GM23248 (cell line): ENCODE results near the gene MIEN1. TPM values are rescaled to one million over a fixed set of nuclear protein-coding genes. Genes with fewer than 3 reads are reported as not detected.
A peak's percentile ranks its signal among the peaks of the same experiment; 100 is the strongest.

Experiments
- DNase-seq: peaks from one replicate; pipeline ENCODE4 v3.0.0-alpha.2; 2015
- H2AFZ ChIP-seq: fragments of 200-600 bp; sonication (generic); 2 replicates; pipeline ENCODE4 v1.6.1; 2016; ENCODE audit warnings: antibody characterized with exemption
- H3F3A ChIP-seq: fragments of 200-600 bp; sonication (generic); 2 replicates; pipeline ENCODE4 v1.6.1; 2016; ENCODE audit warnings: mild to moderate bottlenecking, antibody characterized with exemption, mixed run types; ENCODE audit not compliant: insufficient read depth
- H3K27ac ChIP-seq: fragments of 200-600 bp; sonication (generic); 2 replicates; pipeline ENCODE4 v1.5.1; 2016; ENCODE audit warnings: mild to moderate bottlenecking
- H3K27me3 ChIP-seq: fragments of 200-600 bp; sonication (generic); replicated peaks from 2 replicates; pipeline ENCODE4 v1.6.1; 2016; ENCODE audit warnings: mild to moderate bottlenecking; ENCODE audit not compliant: insufficient read depth
- H3K36me3 ChIP-seq: fragments of 200-600 bp; sonication (generic); 2 replicates; pipeline ENCODE4 v1.6.1; 2016; ENCODE audit warnings: low read depth, mild to moderate bottlenecking
- H3K4me1 ChIP-seq: fragments of 200-600 bp; sonication (generic); 2 replicates; pipeline ENCODE4 v1.6.1; 2016; ENCODE audit warnings: mild to moderate bottlenecking; ENCODE audit not compliant: insufficient read depth
- H3K4me2 ChIP-seq: fragments of 200-600 bp; sonication (generic); one replicate; pipeline ENCODE4 v1.6.1; 2016; ENCODE audit warnings: mild to moderate bottlenecking; ENCODE audit not compliant: unreplicated experiment
- H3K4me3 ChIP-seq: fragments of 200-600 bp; sonication (generic); 2 replicates; pipeline ENCODE4 v1.5.1; 2016; ENCODE audit warnings: mild to moderate bottlenecking
- H3K79me2 ChIP-seq: fragments of 200-600 bp; sonication (generic); 2 replicates; pipeline ENCODE4 v1.6.1; 2016; ENCODE audit warnings: mild to moderate bottlenecking; ENCODE audit not compliant: insufficient read depth
- H3K9ac ChIP-seq: fragments of 200-600 bp; sonication (generic); 2 replicates; pipeline ENCODE4 v1.6.1; 2016; ENCODE audit warnings: mild to moderate bottlenecking
- H3K9me2 ChIP-seq: fragments of 200-600 bp; sonication (generic); 2 replicates; pipeline ENCODE4 v1.6.1; 2016; ENCODE audit warnings: mixed run types, mild to moderate bottlenecking, moderate library complexity; ENCODE audit not compliant: insufficient read depth
- H3K9me3 ChIP-seq: fragments of 200-600 bp; sonication (generic); one replicate; pipeline ENCODE4 v1.6.1; 2017; ENCODE audit warnings: low read depth
- H4K20me1 ChIP-seq: fragments of 200-600 bp; sonication (generic); 2 replicates; pipeline ENCODE4 v1.6.0; 2016; ENCODE audit not compliant: insufficient read depth
- EZH2 ChIP-seq: fragments of 200-600 bp; sonication (generic); IDR thresholded peaks from 2 replicates; pipeline ENCODE4 v1.6.1; 2018; ENCODE audit warnings: antibody characterized with exemption, mild to moderate bottlenecking; ENCODE audit not compliant: insufficient read depth, poor library complexity, severe bottlenecking
- EZH2phosphoT487 ChIP-seq: fragments of 200-600 bp; sonication (generic); IDR thresholded peaks from 2 replicates; pipeline ENCODE4 v1.6.1; 2018; ENCODE audit warnings: antibody characterized with exemption, moderate library complexity, mild to moderate bottlenecking, low read depth; ENCODE audit not compliant: insufficient read depth
- WGBS, 2 experiments: methylation state at CpG; one replicate each; pipeline ENCODE4 v1.1.6; 2015 to 2017; ENCODE audit warnings: low lambda C conversion rate in 2 of 2, low coverage in 1 of 2; ENCODE audit errors: missing lambda C conversion rate in 2 of 2; 5-methylcytosine and 5-hydroxymethylcytosine counted together
- in situ Hi-C: fragments of 300-500 bp; cut with MboI; formaldehyde crosslinking; loops from 2 replicates; pipeline ENCODE4 v1.15.0; 2020
- polyA plus RNA-seq: library from polyadenylated mRNA; unstranded; fragments of >200 nt; fragmentation: Nextera tagmentation; extraction: Ambion mirVana; gene quantifications from 2 replicates; pipeline ENCODE4 v1.2.1, GENCODE V29; 2016
- total RNA-seq: library from RNA; depleted of rRNA; stranded (reverse); fragments of >200 nt; shearing (Covaris generic); gene quantifications from 2 replicates; pipeline ENCODE4 v1.2.3, GENCODE V29; 2014

The MIEN1 gene
- total and polyA plus RNA-seq, 2 experiments from 2014 or later, result 33.6 to 85.4 TPM

- Histone ChIP-seq H3K4me3 (no peak overlapping the region), H4K20me1 (no peaks in the 10 kb centered on the region), H3F3A (peaks cover 4% of the 10 kb centered on the region; the same call in 1 of the 2 replicates), H3K36me3 (peaks cover 2% of the 10 kb centered on the region; the same call in 1 of the 2 replicates), H2AFZ (no peak overlapping the region), H3K9me2 (no peaks in the 10 kb centered on the region), H3K4me2 (no peak overlapping the region), H3K27me3 (no peaks in the 10 kb centered on the region), H3K4me1 (no peaks in the 10 kb centered on the region), H3K9me3 (no peaks in the 10 kb centered on the region), H3K27ac (no peak overlapping the region), H3K9ac (no peak overlapping the region), H3K79me2 (no peaks in the 10 kb centered on the region)
- TF ChIP-seq EZH2phosphoT487, result no peak
- no peak for TF ChIP-seq EZH2
- peak; percentile 11 for DNase-seq
- WGBS, 2 experiments, result 77 to 79% methylated on average over 29 to 34 of the region's 34 CpGs
- in situ Hi-C loops, result no loop called here
Measured at GRCh38 chr17:39722965-39723848, 7.1 kb downstream of the MIEN1 start.

- Histone ChIP-seq H2AFZ (no peak overlapping the region), H3K79me2 (no peaks in the 10 kb centered on the region), H3K4me2 (no peak overlapping the region), H4K20me1 (no peaks in the 10 kb centered on the region), H3K27ac (no peak overlapping the region), H3K9me3 (no peaks in the 10 kb centered on the region), H3K4me3 (no peak overlapping the region), H3K9ac (no peak overlapping the region), H3K9me2 (no peaks in the 10 kb centered on the region), H3F3A (peaks cover 5% of the 10 kb centered on the region; the same call in 1 of the 2 replicates), H3K4me1 (no peaks in the 10 kb centered on the region), H3K27me3 (no peaks in the 10 kb centered on the region), H3K36me3 (peaks cover 5% of the 10 kb centered on the region; the same call in 1 of the 2 replicates)
- 94 to 96% methylated on average over 6 of the region's 6 CpGs for WGBS, 2 experiments
- no peak for TF ChIP-seq EZH2phosphoT487
- TF ChIP-seq EZH2, result no peak
- in situ Hi-C loops, result no loop called here
- DNase-seq, result no peak
Measured at GRCh38 chr17:39722104-39722503, 8.2 kb downstream of the MIEN1 start.

DNA sequence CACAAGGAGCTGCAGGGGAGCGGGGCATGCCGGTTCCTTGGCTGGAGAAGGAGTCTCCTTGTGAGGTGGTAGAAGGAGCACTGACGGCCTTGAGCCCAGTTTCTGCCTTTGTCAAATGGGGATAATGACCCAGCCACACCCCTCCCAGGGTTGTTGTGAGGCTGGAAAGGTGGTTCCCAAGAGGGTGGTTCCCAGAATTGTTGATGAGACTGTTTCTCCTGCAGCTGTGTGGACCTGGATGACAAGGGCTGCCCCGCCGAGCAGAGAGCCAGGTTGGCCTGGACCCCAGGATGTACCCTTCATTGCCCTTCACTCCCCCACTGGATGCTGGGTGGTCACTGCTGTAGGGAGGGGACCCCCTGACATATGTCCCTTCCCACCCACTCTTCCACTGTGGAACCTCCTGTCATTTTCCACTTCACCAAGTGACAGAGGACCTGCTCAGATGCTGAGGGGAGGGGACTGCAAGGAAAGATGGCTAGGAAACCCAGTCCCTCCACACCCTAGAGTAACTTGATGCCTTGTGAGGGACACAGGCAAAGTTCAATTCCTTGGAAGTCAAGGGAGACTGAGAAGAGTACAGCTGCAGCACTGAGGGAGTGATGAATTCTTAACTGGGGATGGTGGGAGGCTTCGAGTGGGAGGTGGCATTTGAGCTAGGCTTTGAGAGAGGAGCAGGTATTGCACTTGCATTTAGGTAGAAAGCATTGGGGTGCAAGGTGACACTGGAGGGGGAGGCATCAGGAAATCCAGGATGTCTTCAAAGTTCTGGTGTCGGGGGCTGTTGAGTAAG, 10.6 kb downstream of the MIEN1 start:
- H3K27ac ChIP-seq, result no peak overlapping the region
- no peak overlapping the region for H3K4me2 ChIP-seq
- H2AFZ ChIP-seq, result no peak overlapping the region
- H3K4me1 ChIP-seq, result no peaks in the 10 kb centered on the region
- H3K4me3 ChIP-seq, result no peak overlapping the region
- H3K9me3 ChIP-seq, result no peaks in the 10 kb centered on the region
- no peak overlapping the region for H3K9ac ChIP-seq
- no peaks in the 10 kb centered on the region for H3K79me2 ChIP-seq
- 84 to 87% methylated on average over 7 of the region's 7 CpGs for WGBS, 2 experiments
- TF ChIP-seq EZH2 (no peak), EZH2phosphoT487 (no peak)
- in situ Hi-C loops, result no loop called here
- H3F3A ChIP-seq, result peaks cover 5% of the 10 kb centered on the region; the same call in 1 of the 2 replicates
- no peaks in the 10 kb centered on the region for H4K20me1 ChIP-seq
- H3K36me3 ChIP-seq, result peaks cover 5% of the 10 kb centered on the region; the same call in 1 of the 2 replicates
- no peak for DNase-seq
- no peaks in the 10 kb centered on the region for H3K9me2 ChIP-seq
- H3K27me3 ChIP-seq, result no peaks in the 10 kb centered on the region

- H3K9ac ChIP-seq, result no peak overlapping the region
- DNase-seq, result no peak
- H3K27ac ChIP-seq, result no peak overlapping the region
- H3F3A ChIP-seq, result peaks cover 5% of the 10 kb centered on the region; the same call in 1 of the 2 replicates
- no peaks in the 10 kb centered on the region for H3K27me3 ChIP-seq
- in situ Hi-C loops, result no loop called here
- no peaks in the 10 kb centered on the region for H3K4me1 ChIP-seq
- H3K9me2 ChIP-seq, result no peaks in the 10 kb centered on the region
- H3K79me2 ChIP-seq, result no peaks in the 10 kb centered on the region
- no peaks in the 10 kb centered on the region for H4K20me1 ChIP-seq
- H3K36me3 ChIP-seq, result peaks cover 5% of the 10 kb centered on the region; the same call in 1 of the 2 replicates
- no peak overlapping the region for H3K4me3 ChIP-seq
- H3K9me3 ChIP-seq, result no peaks in the 10 kb centered on the region
- no peak for TF ChIP-seq EZH2
- no peak for TF ChIP-seq EZH2phosphoT487
- H2AFZ ChIP-seq, result no peak overlapping the region
- H3K4me2 ChIP-seq, result no peak overlapping the region
- 80 to 84% methylated on average over 6 of the region's 6 CpGs for WGBS, 2 experiments
Measured at GRCh38 chr17:39717660-39718059, 12.7 kb downstream of the MIEN1 start.
